A549 (cell line): ENCODE results near the gene MLH3. TPM values are rescaled to one million over a fixed set of nuclear protein-coding genes. Genes with fewer than 3 reads are reported as not detected.

Experiments
- ATAC-seq, 2 experiments: fragments of 200-7000 bp in 1 of 2; fragments of >200 bp in 1 of 2; cut with Nextera tagmentation in 1 of 2; cut with Tn5 transposase in 1 of 2; 3 replicates each; pipeline versions ENCODE4 v1.8.0 to v1.9.1; 2018 to 2020; ENCODE audit warnings: mild to moderate bottlenecking in 1 of 2, moderate library complexity in 1 of 2
- CTCF ChIA-PET: fragments of 300-600 bp; sonication (Branson Sonifier 250); formaldehyde crosslinking; extraction: SDS; loops from one replicate; lab custom pipeline; 2021; ENCODE audit warnings: antibody characterized with exemption, inconsistent platforms; lab: Yijun Ruan, JAX
- POLR2A ChIA-PET: fragments of 350-600 bp; formaldehyde crosslinking; extraction: SDS; loops from one replicate; lab custom pipeline; 2021; ENCODE audit warnings: antibody characterized with exemption, inconsistent platforms; lab: Yijun Ruan, JAX
- DNase-seq, 2 experiments: peaks; one replicate each; pipeline versions ENCODE4 v3.0.0 to v3.0.0-alpha.2; 2011 to 2016; ENCODE audit warnings: low read depth in 1 of 2, low spot score in 1 of 2
- FAIRE-seq: peaks from 2 replicates; lab custom pipeline; 2011; peaks lifted over from hg19 to GRCh38; lab: Jason Lieb, UNC
- H3K27ac ChIP-seq, 2 experiments: fragments of >200 bp; sonication (Bioruptor Twin); formaldehyde crosslinking; 3 replicates each; pipeline ENCODE4 v1.5.1; 2016 to 2017
- H3K4me1 ChIP-seq: fragments of >200 bp; sonication (Bioruptor Twin); formaldehyde crosslinking; 3 replicates; pipeline ENCODE4 v1.6.1; 2016
- H3K4me2 ChIP-seq: fragments of >200 bp; sonication (Bioruptor Twin); formaldehyde crosslinking; 3 replicates; pipeline ENCODE4 v1.6.1; 2016
- H3K4me3 ChIP-seq: fragments of >200 bp; sonication (Bioruptor Twin); formaldehyde crosslinking; 3 replicates; pipeline ENCODE4 v1.5.1; 2016
- H3K9me3 ChIP-seq: fragments of >200 bp; sonication (Bioruptor Twin); formaldehyde crosslinking; 3 replicates; pipeline ENCODE4 v1.6.1; 2016
- ATOH8 ChIP-seq: fragments of 250-450 bp; sonication (Bioruptor Pico); IDR thresholded peaks from 2 replicates; pipeline ENCODE4 v1.5.0; 2020; ENCODE audit warnings: low read depth, mild to moderate bottlenecking, moderate library complexity
- BCL3 ChIP-seq: fragments of >200 bp; sonication (Bioruptor Twin); formaldehyde crosslinking; IDR thresholded peaks from 3 replicates; pipeline ENCODE4 v1.6.1; 2016
- BHLHE40 ChIP-seq: IDR thresholded peaks from 2 replicates; pipeline ENCODE4 v1.6.1; 2012; ENCODE audit warnings: low read depth, low read length, inconsistent platforms
- CBX2 ChIP-seq: fragments of 200-600 bp; sonication (generic); IDR thresholded peaks from 2 replicates; pipeline ENCODE4 v1.6.1; 2016; ENCODE audit warnings: low read depth, mild to moderate bottlenecking, borderline replicate concordance
- CHD4 ChIP-seq: fragments of 200-600 bp; sonication (generic); IDR thresholded peaks from 2 replicates; pipeline ENCODE4 v1.6.1; 2016; ENCODE audit warnings: antibody characterized with exemption, mild to moderate bottlenecking, borderline replicate concordance
- E2F6 ChIP-seq: IDR thresholded peaks from 2 replicates; pipeline ENCODE4 v1.6.1; 2012; ENCODE audit warnings: low read depth, borderline replicate concordance
- EHMT2 ChIP-seq: fragments of 200-600 bp; sonication (generic); IDR thresholded peaks from 2 replicates; pipeline ENCODE4 v1.6.1; 2016; ENCODE audit warnings: antibody characterized with exemption, low read depth, mild to moderate bottlenecking, moderate library complexity
- FOXS1 ChIP-seq: fragments of 250-450 bp; sonication (Bioruptor Pico); IDR thresholded peaks from 2 replicates; pipeline ENCODE4 v1.5.0; 2020; ENCODE audit warnings: mild to moderate bottlenecking, moderate library complexity
- HOXB13 ChIP-seq: fragments of 250-450 bp; sonication (Bioruptor Pico); IDR thresholded peaks from 2 replicates; pipeline ENCODE4 v1.5.0; 2020; ENCODE audit warnings: low read depth, mild to moderate bottlenecking, moderate library complexity
- HOXB5 ChIP-seq: fragments of 250-450 bp; sonication (Bioruptor Pico); IDR thresholded peaks from 2 replicates; pipeline ENCODE4 v1.5.0; 2020; ENCODE audit warnings: mild to moderate bottlenecking, moderate library complexity
- JUN ChIP-seq, 2 experiments: fragments of >200 bp; sonication (Bioruptor Twin); formaldehyde crosslinking; IDR thresholded peaks; 2 replicates in 1 of 2; 3 replicates in 1 of 2; pipeline ENCODE4 v1.6.1; 2016 to 2017
- MAFK ChIP-seq: fragments of 450-650 bp; IDR thresholded peaks from 2 replicates; pipeline ENCODE4 v1.6.1; 2014; ENCODE audit not compliant: partially characterized antibody
- MAX ChIP-seq: IDR thresholded peaks from 2 replicates; pipeline ENCODE4 v1.6.1; 2012
- MYC ChIP-seq: IDR thresholded peaks from 2 replicates; pipeline ENCODE4 v1.6.1; 2012; ENCODE audit warnings: mild to moderate bottlenecking, inconsistent platforms, low read length, improper control_type of control experiment, borderline replicate concordance
- PHF8 ChIP-seq: fragments of 200-600 bp; sonication (generic); IDR thresholded peaks from 2 replicates; pipeline ENCODE4 v1.6.1; 2016; ENCODE audit warnings: low read depth, mild to moderate bottlenecking, antibody characterized with exemption, moderate library complexity, borderline replicate concordance
- POLR2A ChIP-seq: IDR thresholded peaks from 2 replicates; pipeline ENCODE4 v1.6.1; 2012; ENCODE audit warnings: mild to moderate bottlenecking, low read length
- RARB ChIP-seq: fragments of 250-450 bp; sonication (Bioruptor Pico); IDR thresholded peaks from 2 replicates; pipeline ENCODE4 v1.8.0; 2021; ENCODE audit warnings: mild to moderate bottlenecking, moderate library complexity
- SMC3 ChIP-seq: fragments of >200 bp; sonication (Bioruptor Twin); formaldehyde crosslinking; IDR thresholded peaks from 3 replicates; pipeline ENCODE4 v1.6.1; 2018; ENCODE audit warnings: inconsistent platforms
- ZNF302 ChIP-seq: fragments of 250-450 bp; sonication (Bioruptor Pico); IDR thresholded peaks from 2 replicates; pipeline ENCODE4 v1.9.0; 2021; ENCODE audit warnings: inconsistent platforms, mild to moderate bottlenecking, moderate library complexity
- whole genome bisulfite sequencing: methylation state at CpG from one replicate; pipeline ENCODE4 v1.1.6; 2017; ENCODE audit errors: missing lambda C conversion rate; 5-methylcytosine and 5-hydroxymethylcytosine counted together
- polyA minus RNA-seq: library from RNA; depleted of rRNA, polyadenylated mRNA; stranded (reverse); fragments of >200 nt; gene quantifications from 2 replicates; pipeline ENCODE4 v1.2.3, GENCODE V29; 2011; rRNA and poly(A)+ RNA removed
- polyA plus RNA-seq, 4 experiments: library from polyadenylated mRNA; depleted of rRNA in 3 of 4; stranded (reverse); fragments of >200 nt; fragmentation: RNase III in 1 of 4; extraction: RNeasy Plus Mini Kit Qiagen cat#74134 plus additional on column Dnase treatment in 1 of 4; gene quantifications; 2 replicates in 3 of 4; 3 replicates in 1 of 4; pipeline ENCODE4 v1.2.3, GENCODE V29; 2011 to 2017
- TF ChIP-seq, protein P1 (sequence below): fragments of 450-650 bp; IDR thresholded peaks from 2 replicates; pipeline ENCODE4 v1.6.1; 2014; ENCODE audit warnings: antibody characterized with exemption
- TF ChIP-seq, protein P2 (sequence below): fragments of 200-600 bp; sonication (generic); IDR thresholded peaks from 2 replicates; pipeline ENCODE4 v1.6.1; 2016; ENCODE audit warnings: antibody characterized with exemption, mild to moderate bottlenecking, moderate library complexity

MLH3 gene
- 30.8 and 32.3 TPM in 2 replicates for polyA plus RNA-seq (2011; rRNA removed)
- 8.4 and 9.1 TPM in 2 replicates for polyA plus RNA-seq (2012; cell fraction: cytosol; rRNA removed)
- 11.5 and 18.4 TPM in 2 replicates for polyA plus RNA-seq (2012; cell fraction: nucleus; rRNA removed)
- 15.2 to 16.2 TPM (median 16.0 TPM) in 3 replicates for polyA plus RNA-seq (2017; fragmentation: RNase III; extraction: RNeasy Plus Mini Kit Qiagen cat#74134 plus additional on column Dnase treatment)
- polyA minus RNA-seq, result 36.8 and 41.8 TPM in 2 replicates

DNA sequence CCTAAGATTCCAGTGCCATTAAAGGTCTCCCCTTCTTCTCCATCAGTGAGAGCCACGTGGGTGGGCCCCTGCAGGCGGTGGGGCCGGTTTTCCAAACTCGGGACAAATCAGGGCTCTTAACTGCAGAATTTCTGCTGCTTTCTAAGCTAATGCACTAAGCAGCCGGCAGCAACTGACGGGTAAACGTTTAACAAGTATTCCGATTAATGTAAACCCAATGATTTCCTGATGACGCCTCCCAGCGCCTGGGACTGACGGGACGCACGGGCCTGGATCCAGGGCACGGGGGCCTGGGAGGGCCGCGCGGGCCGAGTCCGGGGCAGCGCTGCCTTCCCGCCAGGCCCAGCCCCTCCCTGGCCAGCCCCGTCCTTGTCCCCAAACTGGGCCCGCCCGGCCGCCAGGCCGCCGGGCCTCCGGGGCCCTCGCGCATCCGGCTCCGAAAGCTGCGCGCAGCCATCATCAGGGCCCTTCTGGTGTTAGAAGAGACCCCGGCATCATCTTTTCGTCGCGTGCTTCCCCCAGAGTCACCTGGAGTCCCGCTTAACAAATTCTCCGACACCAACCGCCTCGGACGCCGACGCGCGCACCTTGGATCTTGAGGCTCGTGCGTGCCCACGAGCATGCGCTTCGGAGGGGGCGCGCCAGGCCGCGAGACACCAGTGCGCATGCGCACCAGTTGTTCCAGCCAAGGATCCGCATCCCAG lies at the start of gene MLH3:
TSS of gene MLH3 (minus strand) at position 616 of the 704 bp plus-strand sequence. CDS start 1,812 bp downstream, outside the sequence.
- Histone ChIP-seq H3K4me1 (peaks cover 9% of the 10 kb centered on the region; the same call in 1 of the 3 replicates), H3K9me3 (no peaks in the 10 kb centered on the region), H3K27ac (peak within 1 kb of the TSS; percentile 83 to 93), H3K4me3 (peak within 1 kb of the TSS; percentile 53), H3K4me2 (peak within 1 kb of the TSS; percentile 84)
- FAIRE-seq (no peak), DNase-seq (peak; percentile 93), ATAC-seq (peak; percentile 93 to 94)
- TF ChIP-seq JUN (IDR thresholded peaks at IDR 0.05), result peak; percentile 43 to 73; a peak in 3 of 5 replicates
- peak; percentile 96 for TF ChIP-seq PHF8
- no peak for TF ChIP-seq ZNF302 (CRISPR knock-in tag)
- TF ChIP-seq MAFK, result no peak
- TF ChIP-seq EHMT2, result no peak
- TF ChIP-seq MAX, result peak; percentile 97
- 0 out of 3 replicates have a peak, but pooled peaks have one; percentile 71 for TF ChIP-seq BCL3
- peak; percentile 72 for TF ChIP-seq POLR2A
- no peak for TF ChIP-seq CHD4
- TF ChIP-seq ATOH8 (CRISPR knock-in tag), result 0 out of 2 replicates have a peak, but pooled peaks have one; percentile 21
- TF ChIP-seq, protein P1, sequence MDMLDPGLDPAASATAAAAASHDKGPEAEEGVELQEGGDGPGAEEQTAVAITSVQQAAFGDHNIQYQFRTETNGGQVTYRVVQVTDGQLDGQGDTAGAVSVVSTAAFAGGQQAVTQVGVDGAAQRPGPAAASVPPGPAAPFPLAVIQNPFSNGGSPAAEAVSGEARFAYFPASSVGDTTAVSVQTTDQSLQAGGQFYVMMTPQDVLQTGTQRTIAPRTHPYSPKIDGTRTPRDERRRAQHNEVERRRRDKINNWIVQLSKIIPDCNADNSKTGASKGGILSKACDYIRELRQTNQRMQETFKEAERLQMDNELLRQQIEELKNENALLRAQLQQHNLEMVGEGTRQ, result 0 out of 2 replicates have a peak, but pooled peaks have one; percentile 8
- TF ChIP-seq FOXS1 (CRISPR knock-in tag), result no peak
- TF ChIP-seq HOXB13 (CRISPR knock-in tag), result peak; percentile 75; the same call in 1 of the 2 replicates
- TF ChIP-seq CBX2, result no peak
- TF ChIP-seq, protein P2, sequence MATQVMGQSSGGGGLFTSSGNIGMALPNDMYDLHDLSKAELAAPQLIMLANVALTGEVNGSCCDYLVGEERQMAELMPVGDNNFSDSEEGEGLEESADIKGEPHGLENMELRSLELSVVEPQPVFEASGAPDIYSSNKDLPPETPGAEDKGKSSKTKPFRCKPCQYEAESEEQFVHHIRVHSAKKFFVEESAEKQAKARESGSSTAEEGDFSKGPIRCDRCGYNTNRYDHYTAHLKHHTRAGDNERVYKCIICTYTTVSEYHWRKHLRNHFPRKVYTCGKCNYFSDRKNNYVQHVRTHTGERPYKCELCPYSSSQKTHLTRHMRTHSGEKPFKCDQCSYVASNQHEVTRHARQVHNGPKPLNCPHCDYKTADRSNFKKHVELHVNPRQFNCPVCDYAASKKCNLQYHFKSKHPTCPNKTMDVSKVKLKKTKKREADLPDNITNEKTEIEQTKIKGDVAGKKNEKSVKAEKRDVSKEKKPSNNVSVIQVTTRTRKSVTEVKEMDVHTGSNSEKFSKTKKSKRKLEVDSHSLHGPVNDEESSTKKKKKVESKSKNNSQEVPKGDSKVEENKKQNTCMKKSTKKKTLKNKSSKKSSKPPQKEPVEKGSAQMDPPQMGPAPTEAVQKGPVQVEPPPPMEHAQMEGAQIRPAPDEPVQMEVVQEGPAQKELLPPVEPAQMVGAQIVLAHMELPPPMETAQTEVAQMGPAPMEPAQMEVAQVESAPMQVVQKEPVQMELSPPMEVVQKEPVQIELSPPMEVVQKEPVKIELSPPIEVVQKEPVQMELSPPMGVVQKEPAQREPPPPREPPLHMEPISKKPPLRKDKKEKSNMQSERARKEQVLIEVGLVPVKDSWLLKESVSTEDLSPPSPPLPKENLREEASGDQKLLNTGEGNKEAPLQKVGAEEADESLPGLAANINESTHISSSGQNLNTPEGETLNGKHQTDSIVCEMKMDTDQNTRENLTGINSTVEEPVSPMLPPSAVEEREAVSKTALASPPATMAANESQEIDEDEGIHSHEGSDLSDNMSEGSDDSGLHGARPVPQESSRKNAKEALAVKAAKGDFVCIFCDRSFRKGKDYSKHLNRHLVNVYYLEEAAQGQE, result no peak
- TF ChIP-seq HOXB5 (CRISPR knock-in tag), result peak; percentile 79; the same call in 1 of the 2 replicates
- peak; percentile 96 for TF ChIP-seq E2F6
- TF ChIP-seq RARB (CRISPR knock-in tag), result peak; percentile 40; the same call in 1 of the 2 replicates
- no peak for TF ChIP-seq BHLHE40
- TF ChIP-seq SMC3, result no peak
- peak; percentile 85 for TF ChIP-seq MYC
- ChIA-PET POLR2A (interaction anchor here (0.9 to 1.0 kb wide), 2 partner anchors 13 to 18 kb away, joined by 3 read pairs; partner anchors contain the start of genes ACYP1 and ZC2HC1C), CTCF (interaction anchor here (0.7 to 1.8 kb wide), 3 partner anchors 37 to 233 kb away, joined by 3 to 10 read pairs (median 3); no protein-coding TSS in a partner anchor)
- 1% methylated on average over 44 of the region's 59 CpGs for WGBS
